ENCODE data around the gene IDH3A. TPM values are rescaled to one million over a fixed set of nuclear protein-coding genes. Genes with fewer than 3 reads are reported as not detected.

Gene IDH3A
- total and polyA plus RNA-seq, 7 donors = 154 to 309 (median 209) TPM

GRCh38 chr15:78207110-78207458 lies 57.9 kb downstream of the IDH3A start:
- Histone ChIP-seq H3K27me3 (ENCODE audit: insufficient read depth in 3 of 3, low read length in 2 of 3) (no peaks in the 10 kb centered on the region), H3K4me1 (peaks cover 58% of the 10 kb centered on the region), H3K9me3 (no peaks in the 10 kb centered on the region), H3K36me3 (ENCODE audit: insufficient read depth in 1 of 2, low read depth in 1 of 2) (no peaks in the 10 kb centered on the region), H3K27ac (peak overlapping the region; percentile 67), H3K4me3 (no peak overlapping the region)
- 35 to 50% (median 41%) methylated on average over 5 of the region's 5 CpGs for WGBS, 3 donors
- intact Hi-C loops (cut with DNase I) = no loop called here
- TF ChIP-seq, protein P1, sequence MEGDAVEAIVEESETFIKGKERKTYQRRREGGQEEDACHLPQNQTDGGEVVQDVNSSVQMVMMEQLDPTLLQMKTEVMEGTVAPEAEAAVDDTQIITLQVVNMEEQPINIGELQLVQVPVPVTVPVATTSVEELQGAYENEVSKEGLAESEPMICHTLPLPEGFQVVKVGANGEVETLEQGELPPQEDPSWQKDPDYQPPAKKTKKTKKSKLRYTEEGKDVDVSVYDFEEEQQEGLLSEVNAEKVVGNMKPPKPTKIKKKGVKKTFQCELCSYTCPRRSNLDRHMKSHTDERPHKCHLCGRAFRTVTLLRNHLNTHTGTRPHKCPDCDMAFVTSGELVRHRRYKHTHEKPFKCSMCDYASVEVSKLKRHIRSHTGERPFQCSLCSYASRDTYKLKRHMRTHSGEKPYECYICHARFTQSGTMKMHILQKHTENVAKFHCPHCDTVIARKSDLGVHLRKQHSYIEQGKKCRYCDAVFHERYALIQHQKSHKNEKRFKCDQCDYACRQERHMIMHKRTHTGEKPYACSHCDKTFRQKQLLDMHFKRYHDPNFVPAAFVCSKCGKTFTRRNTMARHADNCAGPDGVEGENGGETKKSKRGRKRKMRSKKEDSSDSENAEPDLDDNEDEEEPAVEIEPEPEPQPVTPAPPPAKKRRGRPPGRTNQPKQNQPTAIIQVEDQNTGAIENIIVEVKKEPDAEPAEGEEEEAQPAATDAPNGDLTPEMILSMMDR (IDR thresholded peaks at IDR 0.05) = no peak
- ATAC-seq (no peak), DNase-seq (no peak)

DNA sequence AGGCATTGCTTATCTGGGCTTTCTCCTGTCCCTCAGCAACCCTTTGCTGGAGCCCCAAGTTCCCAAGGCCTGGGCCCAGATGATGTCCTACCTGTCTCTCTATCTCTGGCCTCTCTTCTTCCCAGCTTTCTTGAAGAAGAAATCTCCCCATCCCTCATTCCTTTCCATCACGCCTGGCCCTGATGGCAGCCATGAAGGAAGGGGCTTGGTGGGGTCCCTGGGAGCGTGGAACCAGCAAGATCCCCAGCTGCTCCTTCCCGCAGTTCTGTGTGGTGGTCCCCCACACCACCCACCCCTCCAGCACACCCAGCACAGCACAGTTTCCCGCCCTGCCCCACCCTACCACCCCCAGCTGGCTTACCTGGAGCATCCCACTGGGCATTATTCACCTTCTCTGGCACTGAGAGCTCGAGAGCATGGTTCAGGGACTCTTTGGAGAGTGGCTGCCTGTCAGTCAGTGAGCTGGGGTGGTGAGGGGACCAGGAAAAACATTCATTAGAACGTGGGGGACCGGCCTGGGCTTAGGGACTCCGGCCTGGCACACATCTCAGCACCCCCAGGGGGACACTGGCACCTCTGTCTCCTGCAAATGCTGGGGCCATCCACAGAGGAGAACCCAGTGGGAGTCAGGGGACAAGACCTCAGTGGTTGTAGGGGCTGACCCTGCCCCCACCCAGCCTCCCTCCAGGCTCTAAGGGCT lies 58.6 kb downstream of the IDH3A start:
- WGBS, 3 donors = 91 to 95% (median 93%) methylated on average over 8 of the region's 8 CpGs
- DNase-seq (no peak), ATAC-seq (no peak)
- peaks cover 63% of the 10 kb centered on the region for H3K4me1 ChIP-seq
- intact Hi-C loops (cut with DNase I) = no loop called here
- no peaks in the 10 kb centered on the region for H3K27me3 ChIP-seq (ENCODE audit: insufficient read depth in 3 of 3, low read length in 2 of 3)
- H3K9me3 ChIP-seq = no peaks in the 10 kb centered on the region
- H3K36me3 ChIP-seq (ENCODE audit: insufficient read depth in 1 of 2, low read depth in 1 of 2) = no peaks in the 10 kb centered on the region
- H3K27ac ChIP-seq = no peak overlapping the region
- H3K4me3 ChIP-seq = no peak overlapping the region
- TF ChIP-seq, protein P1 (IDR thresholded peaks at IDR 0.05) = no peak

DNA sequence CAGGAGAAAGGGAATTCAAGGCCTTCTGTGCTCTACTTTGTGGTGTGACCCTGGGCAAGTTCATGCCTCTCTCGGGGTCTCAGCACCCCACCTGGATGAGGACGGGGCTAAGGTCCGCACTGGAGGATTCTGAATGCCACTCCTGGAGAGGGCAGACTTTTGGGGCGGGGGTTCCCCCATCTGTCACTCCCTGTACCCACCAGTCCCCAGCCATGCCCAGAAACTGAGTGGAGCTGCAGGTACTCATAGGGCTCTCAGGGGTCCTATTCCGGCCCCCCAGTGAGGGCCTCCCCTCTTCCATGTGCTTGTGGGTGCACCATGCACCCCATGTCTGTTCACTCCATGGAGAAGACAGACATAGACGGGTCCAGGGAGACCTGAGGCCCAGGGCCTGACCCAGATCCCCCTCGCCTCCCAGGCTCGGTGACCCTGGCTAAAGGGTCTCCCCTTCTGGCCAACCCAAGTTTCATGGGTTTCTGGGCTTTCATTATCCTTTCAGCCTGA lies 59.2 kb downstream of the IDH3A start:
- WGBS, 3 donors = 90 to 96% (median 95%) methylated on average over 8 of the region's 8 CpGs
- DNase-seq (no peak), ATAC-seq (no peak)
- H3K27ac ChIP-seq = no peak overlapping the region
- no peaks in the 10 kb centered on the region for H3K27me3 ChIP-seq (ENCODE audit: insufficient read depth in 3 of 3, low read length in 2 of 3)
- TF ChIP-seq, protein P1 (IDR thresholded peaks at IDR 0.05) = no peak
- H3K4me1 ChIP-seq = peaks cover 63% of the 10 kb centered on the region
- no peaks in the 10 kb centered on the region for H3K36me3 ChIP-seq (ENCODE audit: insufficient read depth in 1 of 2, low read depth in 1 of 2)
- intact Hi-C loops (cut with DNase I) = no loop called here
- no peaks in the 10 kb centered on the region for H3K9me3 ChIP-seq
- no peak overlapping the region for H3K4me3 ChIP-seq

- intact Hi-C loops (cut with DNase I) = no loop called here
- 81 to 86% (median 84%) methylated on average over 20 of the region's 20 CpGs for WGBS, 3 donors
- Histone ChIP-seq H3K9me3 (no peaks in the 10 kb centered on the region), H3K27ac (peak overlapping the region; percentile 47), H3K4me1 (peaks cover 57% of the 10 kb centered on the region), H3K36me3 (ENCODE audit: insufficient read depth in 1 of 2, low read depth in 1 of 2) (no peaks in the 10 kb centered on the region), H3K4me3 (no peak overlapping the region), H3K27me3 (ENCODE audit: insufficient read depth in 3 of 3, low read length in 2 of 3) (no peaks in the 10 kb centered on the region)
- ATAC-seq (no peak), DNase-seq (no peak)
- TF ChIP-seq, protein P1 (IDR thresholded peaks at IDR 0.05) = no peak
These were observed 59.9 kb downstream of the IDH3A start for GRCh38 chr15:78208887-78209645.

All from psoas muscle (tissue), 8 donors.